GM12878 (cell line): ENCODE data around the gene CLEC4G. TPM values are rescaled to one million over a fixed set of nuclear protein-coding genes. Genes with fewer than 3 reads are reported as not detected.

Source experiments
- BACH1 ChIP-seq: fragments of 450-650 bp; IDR thresholded peaks from 2 replicates; pipeline ENCODE4 v1.6.1; 2017; ENCODE audit warnings: mild to moderate bottlenecking, borderline replicate concordance
- CBFB ChIP-seq: IDR thresholded peaks from 2 replicates; pipeline ENCODE4 v1.6.1; 2016; ENCODE audit warnings: antibody characterized with exemption, low read depth
- CUX1 ChIP-seq: IDR thresholded peaks from 2 replicates; pipeline ENCODE4 v1.6.1; 2012; ENCODE audit warnings: improper control_type of control experiment, low read depth, low read length; ENCODE audit not compliant: insufficient replicate concordance
- E2F4 ChIP-seq: IDR thresholded peaks from 2 replicates; pipeline ENCODE4 v1.6.1; 2012; ENCODE audit warnings: low read depth, low read length, improper control_type of control experiment
- FOXM1 ChIP-seq: IDR thresholded peaks from 2 replicates; pipeline ENCODE4 v1.6.1; 2012; ENCODE audit warnings: low read depth, mild to moderate bottlenecking, inconsistent platforms, low read length, moderate library complexity
- JUNB ChIP-seq: IDR thresholded peaks from 2 replicates; pipeline ENCODE4 v1.6.1; 2016; ENCODE audit warnings: antibody characterized with exemption, mild to moderate bottlenecking
- MTA3 ChIP-seq: IDR thresholded peaks from 2 replicates; pipeline ENCODE4 v1.6.1; 2012; ENCODE audit warnings: low read length, inconsistent platforms, borderline replicate concordance
- NBN ChIP-seq: fragments of 450-650 bp; IDR thresholded peaks from 2 replicates; pipeline ENCODE4 v1.6.1; 2016
- NFXL1 ChIP-seq: fragments of 450-650 bp; IDR thresholded peaks from 2 replicates; pipeline ENCODE4 v1.6.1; 2017; ENCODE audit warnings: antibody characterized with exemption, mild to moderate bottlenecking, borderline replicate concordance
- NR2F1 ChIP-seq: fragments of 450-650 bp; conservative IDR thresholded peaks from 2 replicates; pipeline ENCODE4 v1.6.1; 2017; ENCODE audit warnings: mild to moderate bottlenecking
- RB1 ChIP-seq: fragments of 450-650 bp; formaldehyde crosslinking; IDR thresholded peaks from 2 replicates; pipeline ENCODE4 v1.6.1; 2017; ENCODE audit warnings: mild to moderate bottlenecking, borderline replicate concordance
- RBBP5 ChIP-seq: fragments of 200-600 bp; sonication (generic); conservative IDR thresholded peaks from 2 replicates; pipeline ENCODE4 v1.6.1; 2016
- SMARCA5 ChIP-seq: fragments of 450-650 bp; IDR thresholded peaks from 2 replicates; pipeline ENCODE4 v1.6.1; 2017; ENCODE audit warnings: mild to moderate bottlenecking
- STAT1 ChIP-seq: fragments of 450-650 bp; conservative IDR thresholded peaks from 2 replicates; pipeline ENCODE4 v1.6.1; 2014; ENCODE audit warnings: antibody characterized with exemption, mild to moderate bottlenecking
- TCF3 ChIP-seq: IDR thresholded peaks from 2 replicates; pipeline ENCODE4 v1.6.1; 2012; ENCODE audit warnings: low read depth, mild to moderate bottlenecking, low read length, borderline replicate concordance; ENCODE audit not compliant: insufficient read depth
- TCF7 ChIP-seq: IDR thresholded peaks from 2 replicates; pipeline ENCODE4 v1.6.1; 2014; ENCODE audit warnings: antibody characterized with exemption, borderline replicate concordance
- USF1 ChIP-seq: IDR thresholded peaks from 2 replicates; pipeline ENCODE4 v1.6.1; 2011; ENCODE audit warnings: borderline replicate concordance, low read depth, mild to moderate bottlenecking, moderate library complexity, mixed read lengths, low read length; ENCODE audit not compliant: insufficient read depth; ENCODE audit errors: extremely low read length
- ZNF384 ChIP-seq: IDR thresholded peaks from 2 replicates; pipeline ENCODE4 v1.6.1; 2012; ENCODE audit warnings: low read depth, mild to moderate bottlenecking, low read length, improper control_type of control experiment, borderline replicate concordance
- ZNF622 ChIP-seq: fragments of 450-650 bp; IDR thresholded peaks from 2 replicates; pipeline ENCODE4 v1.6.1; 2017; ENCODE audit warnings: mild to moderate bottlenecking, inconsistent platforms
- ZNF687 ChIP-seq: fragments of 450-650 bp; IDR thresholded peaks from 2 replicates; pipeline ENCODE4 v1.6.1; 2017; ENCODE audit warnings: mild to moderate bottlenecking, moderate library complexity
- polyA plus RNA-seq, 11 experiments: library from polyadenylated mRNA; depleted of rRNA in 4 of 11; unstranded in 6 of 11; stranded (reverse) in 5 of 11; fragments of >200 nt; fragmentation: Nextera tagmentation in 4 of 11; fragmentation: Illumina TruSeq in 1 of 11; extraction: Ambion mirVana in 4 of 11; extraction: Trizol in 1 of 11; gene quantifications; 1 replicate in 1 of 11; 2 replicates in 10 of 11; pipeline versions ENCODE4 v1.2.1 to v1.2.3, GENCODE V29; 2011 to 2016; ENCODE audit warnings: inconsistent platforms in 2 of 11, missing spikeins in 2 of 11, low read depth in 1 of 11
- total RNA-seq, 4 experiments: library from RNA; depleted of rRNA in 3 of 4; stranded (reverse); fragments of >200 nt in 3 of 4; fragmentation: Illumina TruSeq in 1 of 4; extraction: Trizol in 1 of 4; gene quantifications; 2 replicates each; pipeline versions ENCODE4 v1.2.1 to v1.2.3, GENCODE V29; 2013 to 2021

CLEC4G gene
- total and polyA plus RNA-seq, 10 of the 15 experiments (the other 5 are each of a cell fraction or from before 2014, with no cell fraction given) = 0.04 TPM; not detected in 9

- TF ChIP-seq E2F4 (no peak), NBN (no peak), NFXL1 (no peak), RB1 (peak; percentile 85; the same call in 1 of the 2 replicates), CBFB (no peak), SMARCA5 (peak; percentile 94), ZNF384 (no peak), RBBP5 (no peak), USF1 (no peak), JUNB (no peak), TCF7 (no peak), FOXM1 (no peak), NR2F1 (peak; percentile 68), BACH1 (peak; percentile 98), TCF3 (0 out of 2 replicates have a peak, but pooled peaks have one; percentile 10), STAT1 (0 out of 2 replicates have a peak, but pooled peaks have one; percentile 49), MTA3 (no peak), ZNF622 (no peak), CUX1 (no peak), ZNF687 (peak; percentile 73)
Observed at GRCh38 chr19:7680606-7681339, 51.1 kb downstream of the CLEC4G start, which contains the start of gene TRAPPC5 (continued).
